NCI-H1930 (cell line): Measurements from ENCODE around the gene MAML3.

ENCODE experiments used
- DNase-seq, 2 experiments: peaks; one replicate each; lab custom pipeline; 2025; lab: John Stamatoyannopoulos, UW

The MAML3 gene

DNA sequence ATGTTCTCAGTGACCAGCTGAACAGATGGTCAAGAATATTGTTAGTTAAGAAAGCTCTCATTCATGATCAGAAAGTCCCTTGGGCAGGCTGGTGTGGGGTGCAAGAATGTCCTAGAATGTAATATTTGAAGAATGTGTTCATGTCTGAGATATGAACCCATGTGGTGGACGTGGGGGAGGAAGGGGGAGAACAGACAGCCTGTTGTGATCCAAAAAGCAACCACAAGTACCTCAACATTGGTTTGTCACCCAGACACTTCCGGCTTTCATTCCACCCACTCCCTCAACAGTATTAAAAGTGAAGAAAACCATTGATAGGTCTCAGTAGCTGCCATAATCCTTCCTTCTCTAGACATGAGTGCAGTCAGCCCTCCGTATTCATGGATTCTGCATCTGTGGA, 82.2 kb downstream of the MAML3 start:
- no peak for DNase-seq

DNA sequence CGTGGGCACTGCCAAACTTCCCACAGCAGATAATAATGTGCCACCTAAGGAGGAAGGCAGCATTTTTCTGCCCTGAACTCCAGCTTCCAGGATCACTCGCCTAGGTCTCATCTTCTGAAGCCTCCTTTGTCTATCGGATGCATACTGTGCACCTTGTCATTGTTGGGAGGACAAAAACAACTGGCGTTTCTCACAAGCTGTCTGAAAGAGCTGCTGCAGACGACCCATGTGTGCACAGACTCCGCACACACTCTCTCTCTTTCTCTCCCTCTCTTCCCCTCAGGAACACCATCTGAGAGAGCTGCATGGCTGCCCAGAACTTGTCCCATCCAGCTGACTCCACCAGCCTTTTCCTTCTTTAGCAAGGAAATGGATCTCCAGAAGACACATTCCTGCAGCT, 83.0 kb downstream of the MAML3 start:
- DNase-seq, result no peak

DNA sequence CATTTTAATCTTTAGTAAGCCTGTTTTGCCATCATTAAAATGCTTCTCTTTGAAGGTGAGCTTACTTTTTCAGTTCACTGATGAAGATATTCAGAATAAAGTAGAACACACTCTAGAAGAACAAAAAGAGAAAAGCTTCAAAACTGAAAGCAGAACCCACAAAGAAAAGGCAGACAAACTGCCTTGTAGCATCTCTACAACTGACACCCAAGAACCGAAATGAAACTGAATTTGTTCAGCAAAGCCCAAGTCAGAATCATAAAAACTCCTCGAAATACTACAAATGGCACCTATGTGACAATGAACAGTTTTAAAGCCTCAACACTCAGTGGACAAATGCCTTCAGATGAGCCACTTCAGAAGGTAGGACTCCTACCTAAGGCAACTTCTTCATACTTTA, 83.6 kb downstream of the MAML3 start:
- DNase-seq, result no peak

DNA sequence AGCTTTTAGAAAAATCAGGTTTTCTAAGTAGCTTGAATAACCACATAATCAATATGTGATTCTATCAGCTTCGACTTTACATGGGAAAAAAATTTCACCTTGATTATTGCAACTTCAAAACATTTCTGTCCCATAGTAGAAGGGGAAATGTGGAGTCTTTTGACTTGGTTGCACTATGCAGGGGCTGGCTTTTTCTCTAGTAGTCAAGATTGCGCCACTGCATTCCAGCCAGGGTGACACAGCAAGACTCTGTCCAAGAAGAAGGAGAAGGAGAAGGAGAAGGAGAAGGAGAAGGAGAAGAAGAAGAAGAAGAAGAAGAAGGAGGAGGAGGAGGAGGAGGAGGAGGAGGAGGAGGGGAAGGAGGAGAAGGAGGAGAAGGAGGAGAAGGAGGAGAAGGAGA, 84.9 kb downstream of the MAML3 start:
- DNase-seq, result no peak

DNA sequence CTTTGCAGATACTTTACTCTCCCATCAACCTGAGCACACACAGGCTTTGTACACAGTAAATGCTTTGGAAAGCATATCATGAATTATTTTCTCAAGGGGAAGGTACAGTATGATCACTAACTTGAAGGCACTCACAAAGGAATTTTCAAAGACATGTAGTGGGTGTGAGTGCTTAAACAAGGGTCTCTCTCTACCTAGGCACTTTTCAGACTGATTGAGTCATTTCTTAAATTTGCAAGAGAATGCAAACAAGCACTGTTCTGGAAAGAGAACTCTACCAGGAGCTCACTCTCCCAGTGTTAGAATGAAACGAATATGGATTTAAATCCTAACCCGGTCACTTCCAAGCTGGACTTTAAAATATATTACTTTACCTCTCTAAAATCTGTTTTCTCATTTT, 85.7 kb downstream of the MAML3 start:
- no peak for DNase-seq

DNA sequence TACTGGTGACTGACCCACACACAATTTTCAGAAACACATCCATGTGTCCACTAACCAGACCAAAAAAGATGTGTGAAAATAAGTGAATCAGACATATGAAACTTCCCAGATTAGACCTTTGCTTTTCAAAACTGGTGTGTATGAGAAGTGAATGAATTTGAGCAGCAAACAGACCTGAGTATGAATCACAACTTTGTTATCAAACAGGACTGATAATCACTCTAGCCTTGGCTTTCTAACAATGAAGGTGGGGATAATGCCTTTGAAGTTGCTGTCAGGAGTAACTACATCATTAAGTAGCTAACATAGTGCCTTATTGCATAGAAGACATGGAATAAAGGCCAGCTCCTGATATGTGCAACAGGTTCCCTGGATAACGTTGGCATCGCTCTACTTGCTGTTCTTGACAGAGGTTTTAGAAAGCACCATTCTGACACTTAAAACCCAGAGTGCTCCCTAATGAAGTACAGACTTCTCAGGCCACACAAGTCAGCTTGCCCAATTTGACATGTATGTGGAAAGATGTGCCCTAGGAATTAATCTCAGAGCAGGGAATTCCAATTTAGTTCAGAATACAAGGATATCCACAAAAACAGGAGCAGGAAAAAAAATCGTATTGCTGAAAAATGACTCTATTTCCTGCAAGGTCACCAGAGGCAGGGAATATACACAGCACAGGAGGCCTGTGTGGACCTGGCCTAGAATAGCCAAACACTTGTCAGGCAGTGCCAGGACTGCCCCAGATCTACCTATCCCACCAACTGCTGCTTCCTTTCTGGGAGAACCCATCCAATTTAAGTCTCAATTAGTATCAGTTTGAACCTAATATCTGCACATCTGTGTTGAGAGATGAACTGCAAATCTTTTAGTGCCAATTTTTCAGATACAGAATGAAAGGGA, 87.7 kb downstream of the MAML3 start:
- DNase-seq, result no peak

DNA sequence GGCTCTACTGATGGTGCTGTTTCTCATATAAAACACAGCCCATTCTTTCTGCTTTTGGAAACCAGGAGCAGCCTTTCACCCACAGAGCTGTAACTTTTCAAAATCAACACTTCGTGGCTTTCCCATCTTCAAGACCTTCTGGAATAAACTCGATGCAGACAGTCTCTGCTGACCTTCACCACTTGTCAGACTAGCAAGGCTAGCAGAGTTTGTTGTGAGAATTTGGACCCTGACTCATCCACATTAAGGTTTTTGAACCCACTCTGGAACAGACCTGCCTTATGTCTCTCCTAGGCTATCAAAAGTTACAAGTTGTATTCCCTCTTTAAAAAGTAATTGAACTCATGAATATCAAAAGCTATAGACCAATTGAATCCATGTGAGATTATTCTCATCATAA, 88.6 kb downstream of the MAML3 start:
- DNase-seq, result no peak

DNA sequence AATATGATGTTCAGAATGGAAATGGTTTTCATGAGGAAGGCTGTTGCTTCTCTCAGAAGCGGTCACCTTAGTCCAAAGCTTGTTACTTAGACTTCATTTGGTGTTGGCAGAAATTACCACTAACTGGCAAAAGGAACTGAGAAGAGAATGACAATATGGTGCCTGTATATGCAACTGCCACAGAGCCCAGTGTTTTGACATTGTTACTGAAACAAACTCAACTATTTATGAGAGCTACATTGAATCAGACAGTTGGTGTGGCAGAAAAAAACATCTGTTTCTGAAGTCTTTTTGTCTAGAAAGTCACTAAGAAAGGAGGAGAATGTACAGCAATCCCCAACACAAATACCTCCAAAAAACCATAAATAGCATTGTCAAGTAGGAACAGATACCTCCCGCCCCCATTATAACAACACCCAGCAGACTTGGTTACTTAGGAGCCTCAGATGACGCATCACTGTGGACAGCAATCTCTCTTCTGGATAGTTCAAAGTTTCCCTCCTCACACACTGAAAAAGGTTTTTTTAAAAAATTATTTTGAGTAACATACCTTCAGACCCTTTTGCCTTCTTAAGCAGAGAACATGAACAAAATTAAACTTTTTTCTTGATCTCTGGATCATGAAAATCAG, 92.2 kb downstream of the MAML3 start:
- DNase-seq, result no peak

DNA sequence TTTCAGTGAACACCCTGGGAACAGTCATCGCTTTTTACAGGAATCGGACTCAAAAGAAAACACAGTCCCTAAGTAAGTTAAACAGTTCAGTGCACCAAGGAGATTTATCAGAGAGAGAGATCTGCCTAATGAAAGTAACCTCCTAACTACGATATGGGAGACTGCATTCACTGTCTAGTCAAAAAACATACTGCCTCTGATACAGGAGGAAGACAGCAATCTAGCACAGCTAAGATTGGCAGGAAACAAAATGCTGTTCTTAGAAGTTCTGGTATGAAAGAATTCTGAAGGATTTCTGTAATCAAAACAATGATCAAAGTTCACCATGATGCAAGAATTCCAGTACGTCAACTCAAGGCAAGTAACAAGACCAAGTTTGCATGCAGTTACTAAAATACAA, 92.8 kb downstream of the MAML3 start:
- no peak for DNase-seq

DNA sequence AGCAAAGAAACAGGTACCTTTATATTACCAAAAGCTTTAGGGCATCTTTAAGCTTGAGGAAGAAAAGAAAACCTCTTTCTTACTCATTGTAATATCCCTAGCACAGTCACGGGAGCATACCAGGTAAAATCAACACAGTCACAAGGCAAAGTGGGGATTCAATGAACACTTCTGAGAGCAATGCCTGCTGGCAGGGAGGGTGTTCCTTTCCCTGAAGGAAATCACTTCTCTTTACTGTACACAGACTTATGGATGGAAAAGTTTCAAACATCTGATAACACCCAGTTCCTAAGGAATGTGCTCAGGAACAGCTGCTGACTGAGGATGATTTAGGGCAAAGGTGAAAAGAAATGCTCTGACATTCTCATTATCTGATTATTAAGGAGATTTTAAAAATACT, 94.8 kb downstream of the MAML3 start:
- no peak for DNase-seq

DNA sequence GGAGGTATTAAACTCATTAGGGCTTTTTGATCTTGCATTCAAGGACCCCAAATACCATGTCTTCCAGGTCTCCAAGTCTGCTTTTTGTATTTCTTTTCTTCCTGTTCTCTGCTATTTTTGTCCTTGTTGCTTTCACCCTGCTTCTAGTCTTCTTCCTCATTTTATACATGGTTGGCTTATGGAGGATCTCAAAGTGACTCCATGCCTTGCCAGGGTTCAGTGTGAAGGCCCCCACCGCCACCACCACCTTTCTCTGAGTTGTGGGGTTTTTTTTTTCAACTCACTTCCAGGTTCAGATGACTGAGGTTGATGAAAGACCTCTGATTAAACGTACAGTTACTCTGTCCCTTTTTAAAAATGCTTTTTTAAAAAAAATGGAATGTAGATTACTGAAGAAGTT, 96.3 kb downstream of the MAML3 start:
- no peak for DNase-seq

DNA sequence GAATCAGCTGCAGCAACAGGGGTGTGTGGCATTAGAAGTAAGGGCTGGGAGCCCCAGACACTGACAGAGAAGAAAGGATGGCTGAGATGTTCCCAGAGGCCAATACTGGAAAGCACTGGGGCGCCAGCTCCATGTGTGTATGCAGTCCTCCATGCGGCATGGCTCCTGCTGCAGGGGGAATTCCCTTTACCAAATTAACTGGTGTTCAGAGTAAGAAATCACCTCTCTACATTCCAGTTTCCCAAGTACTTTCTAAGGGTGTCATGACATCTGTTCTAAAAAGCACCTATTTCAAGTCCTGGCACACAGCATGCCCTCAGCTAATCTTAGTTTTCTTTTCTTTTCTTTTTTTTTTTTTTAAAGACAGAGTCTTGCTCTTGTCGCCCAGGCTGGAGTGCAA, 98.0 kb downstream of the MAML3 start:
- DNase-seq, result no peak

DNA sequence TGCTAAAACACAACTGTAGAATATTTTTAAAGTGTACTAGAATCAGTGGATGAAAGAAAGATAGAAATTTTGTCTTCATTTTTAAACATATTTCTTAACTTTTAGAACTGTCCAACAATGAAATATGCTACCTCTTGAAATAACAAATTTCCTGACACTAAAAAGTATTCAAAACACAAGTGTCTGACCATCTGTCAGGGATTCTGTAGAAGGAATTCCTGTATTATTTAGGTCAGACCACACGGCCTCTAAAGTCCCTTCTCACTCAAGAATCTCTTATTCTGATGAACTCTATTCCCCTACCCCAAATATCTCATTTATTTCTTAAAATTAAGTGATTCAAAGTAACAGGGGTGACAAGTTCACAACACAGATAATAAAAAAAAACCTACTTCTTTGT, 99.1 kb downstream of the MAML3 start:
- DNase-seq, result no peak

DNA sequence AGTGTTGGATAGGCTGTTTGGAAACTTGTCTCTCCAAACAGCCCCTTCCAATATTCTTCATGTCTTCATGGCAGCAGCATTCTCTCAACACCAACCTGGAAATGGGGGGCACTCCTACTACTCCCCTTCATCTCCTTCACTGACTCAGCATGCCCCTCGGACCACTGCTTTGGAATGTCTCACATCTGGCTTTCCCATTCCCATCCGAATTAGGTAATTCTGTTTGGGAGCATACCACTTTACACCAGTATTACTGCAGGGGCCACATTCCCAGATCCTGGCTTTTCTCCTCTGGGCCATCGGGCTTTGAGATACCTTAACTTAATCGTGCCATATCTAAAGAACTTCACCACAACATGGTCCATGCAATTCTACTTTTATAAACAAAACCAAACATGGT, 100.8 kb downstream of the MAML3 start:
- DNase-seq, result no peak

DNA sequence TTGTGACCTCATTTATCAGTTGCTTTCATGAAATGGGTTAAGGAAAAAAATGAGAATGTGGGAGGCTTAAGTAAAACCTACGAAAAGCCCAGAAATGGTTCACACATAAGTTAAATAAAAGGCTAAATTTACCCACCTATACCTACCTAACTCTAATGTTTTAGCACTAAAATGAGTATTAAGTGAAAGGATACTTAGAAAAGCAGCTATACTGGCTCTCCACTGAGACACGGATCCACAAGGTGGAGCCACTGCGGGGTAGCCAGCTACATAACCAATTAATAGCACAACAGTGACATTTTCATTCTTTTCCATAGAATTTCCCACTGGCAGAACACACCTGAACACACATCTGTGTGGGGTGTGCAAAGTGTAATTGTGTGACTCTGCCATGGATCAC, 101.9 kb downstream of the MAML3 start:
- DNase-seq, result no peak

DNA sequence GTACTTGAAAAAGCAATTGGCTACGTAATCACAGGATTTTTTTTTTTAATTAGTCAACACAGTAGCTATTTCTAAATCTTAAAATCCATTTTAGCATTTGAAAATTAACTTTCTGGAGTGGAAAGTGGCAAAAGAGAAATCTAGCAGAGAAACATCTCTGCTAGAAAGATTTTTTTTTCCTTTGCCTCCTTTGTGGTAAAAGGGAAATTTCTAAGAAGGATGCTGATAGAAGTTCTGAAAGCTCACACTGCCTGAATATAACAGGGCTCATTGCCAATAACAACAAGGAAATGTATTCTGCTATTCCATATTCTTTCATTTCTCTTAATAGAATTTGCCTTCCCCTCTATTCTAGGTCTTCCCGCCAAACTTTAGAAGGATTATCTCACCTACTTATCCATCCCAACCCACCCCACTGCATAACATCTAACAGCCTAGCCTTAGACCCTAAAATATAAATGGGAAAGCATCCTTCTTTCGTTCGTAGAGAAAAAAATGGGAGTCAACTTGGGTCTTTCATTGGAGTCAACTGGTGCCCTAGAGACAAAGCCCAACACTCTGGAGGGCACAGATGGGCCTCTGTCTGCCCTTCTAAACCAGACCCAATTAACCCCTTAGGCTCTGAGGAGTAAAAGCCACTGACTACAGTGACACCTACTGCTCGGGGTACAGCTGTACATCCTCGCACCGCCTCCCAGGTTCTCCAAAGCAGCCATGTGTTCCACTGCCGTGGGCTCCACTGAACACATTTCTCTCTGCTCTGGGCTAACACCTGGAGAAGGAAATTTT, 103.9 kb downstream of the MAML3 start:
- peak; percentile 47 to 71 for DNase-seq

DNA sequence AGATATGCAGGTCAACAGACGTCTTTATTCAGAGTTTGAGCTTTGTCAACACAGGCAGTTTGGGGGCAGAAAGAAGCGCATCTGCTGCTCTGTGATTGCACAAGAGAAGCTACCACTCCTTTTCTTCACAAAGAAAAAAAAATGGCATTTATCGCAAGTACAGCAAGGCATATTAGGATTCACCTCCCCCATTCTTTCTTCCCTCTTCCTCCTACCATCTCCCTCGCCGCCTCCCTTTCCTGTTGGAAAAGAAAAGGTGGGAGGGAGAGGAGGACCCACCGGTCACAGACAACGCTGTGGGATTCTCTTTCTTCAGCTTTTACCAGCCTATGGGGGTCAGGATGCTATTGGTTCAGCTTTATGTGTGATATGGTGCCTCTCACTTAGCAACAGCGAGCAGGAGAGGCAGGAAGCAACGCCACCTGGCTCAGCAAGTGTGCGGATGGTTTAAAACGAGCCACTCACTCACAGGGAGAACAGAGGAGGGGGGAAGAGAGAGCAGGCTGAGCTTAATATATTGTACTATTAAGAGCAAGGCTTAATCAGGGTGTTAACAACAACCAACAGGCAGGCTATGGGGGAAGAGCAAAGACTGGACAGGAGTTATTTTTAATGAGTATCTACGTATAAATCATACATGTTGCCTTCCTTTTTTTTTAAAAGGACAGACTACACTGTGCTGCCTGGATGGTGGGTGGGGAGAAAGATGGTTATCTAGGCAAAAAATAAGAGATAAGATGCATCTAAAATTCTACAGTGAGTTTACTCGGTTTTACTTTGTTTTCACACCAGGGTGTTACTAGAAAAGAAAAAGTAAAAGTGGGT, 104.7 kb downstream of the MAML3 start:
- peak; percentile 83 to 91 for DNase-seq

DNA sequence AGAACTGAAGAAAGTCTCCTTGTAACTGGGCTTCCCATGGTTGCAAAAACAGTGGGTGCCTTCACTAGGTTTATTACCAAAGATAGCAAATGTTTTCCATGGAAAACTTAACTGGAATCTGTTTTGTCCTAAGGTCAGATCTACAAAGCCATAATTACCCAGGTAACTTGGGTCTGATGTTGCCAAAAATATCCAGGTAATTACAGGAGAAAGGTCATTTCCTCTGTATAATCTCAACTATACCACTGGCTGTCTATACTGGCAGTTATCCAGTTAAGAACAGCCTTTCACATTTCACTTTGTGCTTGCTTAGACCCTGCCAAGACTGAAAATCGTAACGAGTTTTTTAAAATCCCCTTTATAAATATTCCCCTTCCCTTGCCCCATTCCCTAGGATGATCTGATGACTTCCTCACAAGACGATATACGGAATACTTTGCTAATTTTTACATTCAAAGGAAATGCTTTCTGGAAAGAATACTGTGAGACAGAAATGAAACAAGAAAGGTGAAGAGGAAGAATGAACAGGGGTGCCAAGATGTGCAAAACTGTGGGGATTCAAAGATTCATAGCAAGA, 105.5 kb downstream of the MAML3 start:
- DNase-seq, result no peak

DNA sequence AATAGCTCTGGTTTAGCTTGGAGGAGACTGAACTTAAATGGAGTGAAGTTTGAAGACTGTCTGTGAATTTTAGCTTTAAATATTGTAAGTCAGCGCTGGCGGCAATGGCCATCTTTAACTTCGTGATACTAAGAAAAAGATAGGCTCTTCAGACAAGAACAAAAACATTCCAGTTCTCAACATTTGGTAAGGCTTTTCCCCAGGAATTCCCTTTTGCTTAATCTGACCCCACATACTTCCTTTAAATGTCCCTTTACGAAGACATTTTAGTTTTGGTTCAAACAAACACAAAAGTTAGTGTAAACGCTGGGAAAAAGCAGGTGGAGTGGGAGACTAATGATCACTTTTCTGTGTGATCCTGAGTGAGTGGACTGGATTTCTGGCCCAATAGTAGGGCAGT, 106.2 kb downstream of the MAML3 start:
- no peak for DNase-seq

DNA sequence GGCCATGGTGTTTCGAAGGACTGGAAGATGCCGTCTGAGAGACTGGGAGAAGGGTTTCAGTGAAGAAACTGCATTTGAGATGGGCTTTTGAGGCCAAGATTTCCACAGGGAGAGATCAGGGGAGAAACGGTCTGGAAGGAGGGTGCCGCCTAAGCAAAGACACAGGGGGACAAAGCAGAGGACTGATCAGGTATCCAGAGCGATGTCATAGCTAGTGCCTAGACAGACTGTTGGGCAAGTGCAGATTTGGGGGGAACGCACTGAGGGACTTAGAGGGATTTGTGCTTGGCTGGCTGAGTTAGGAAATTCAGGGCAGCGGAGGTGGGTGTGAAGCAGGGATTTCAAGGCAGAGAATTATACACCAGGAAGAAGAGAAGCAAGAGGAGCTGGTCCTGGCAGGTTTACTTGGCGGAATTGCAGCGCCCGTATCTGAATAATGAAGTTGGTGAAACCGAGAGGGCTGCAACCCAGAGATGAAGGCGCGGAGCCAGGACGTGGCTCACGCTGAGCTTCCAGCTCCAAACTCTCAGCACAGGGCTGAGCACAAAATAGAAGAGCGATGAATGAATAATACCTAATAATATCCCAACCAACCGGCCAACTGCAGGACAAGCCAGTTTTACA, 106.9 kb downstream of the MAML3 start:
- no peak for DNase-seq

DNA sequence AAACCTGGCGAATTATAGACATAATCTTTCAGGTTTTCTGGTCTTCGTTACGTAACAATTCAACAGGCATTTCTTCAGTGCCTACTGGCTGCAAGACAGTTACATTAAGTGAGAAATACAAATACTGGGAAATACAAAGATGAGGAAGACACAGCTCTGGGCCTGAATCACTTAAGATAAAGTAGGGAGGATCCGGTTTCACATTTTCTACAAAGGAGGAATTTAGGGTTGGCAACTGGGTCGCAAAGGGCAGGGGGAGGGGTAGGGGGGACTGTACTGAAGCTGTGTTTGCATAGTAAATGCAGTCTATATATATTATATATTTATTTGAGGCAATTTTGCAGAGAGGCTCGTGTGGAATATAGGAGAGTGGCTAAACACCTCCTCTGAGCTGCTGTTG, 107.4 kb downstream of the MAML3 start:
- no peak for DNase-seq
